ENCODE measurements around the gene EXOC6B. TPM values are rescaled to one million over a fixed set of nuclear protein-coding genes. Genes with fewer than 3 reads are reported as not detected.

Gene EXOC6B
- total RNA-seq, 1 experiment from 2014 or later, result 33.7 TPM

DNA sequence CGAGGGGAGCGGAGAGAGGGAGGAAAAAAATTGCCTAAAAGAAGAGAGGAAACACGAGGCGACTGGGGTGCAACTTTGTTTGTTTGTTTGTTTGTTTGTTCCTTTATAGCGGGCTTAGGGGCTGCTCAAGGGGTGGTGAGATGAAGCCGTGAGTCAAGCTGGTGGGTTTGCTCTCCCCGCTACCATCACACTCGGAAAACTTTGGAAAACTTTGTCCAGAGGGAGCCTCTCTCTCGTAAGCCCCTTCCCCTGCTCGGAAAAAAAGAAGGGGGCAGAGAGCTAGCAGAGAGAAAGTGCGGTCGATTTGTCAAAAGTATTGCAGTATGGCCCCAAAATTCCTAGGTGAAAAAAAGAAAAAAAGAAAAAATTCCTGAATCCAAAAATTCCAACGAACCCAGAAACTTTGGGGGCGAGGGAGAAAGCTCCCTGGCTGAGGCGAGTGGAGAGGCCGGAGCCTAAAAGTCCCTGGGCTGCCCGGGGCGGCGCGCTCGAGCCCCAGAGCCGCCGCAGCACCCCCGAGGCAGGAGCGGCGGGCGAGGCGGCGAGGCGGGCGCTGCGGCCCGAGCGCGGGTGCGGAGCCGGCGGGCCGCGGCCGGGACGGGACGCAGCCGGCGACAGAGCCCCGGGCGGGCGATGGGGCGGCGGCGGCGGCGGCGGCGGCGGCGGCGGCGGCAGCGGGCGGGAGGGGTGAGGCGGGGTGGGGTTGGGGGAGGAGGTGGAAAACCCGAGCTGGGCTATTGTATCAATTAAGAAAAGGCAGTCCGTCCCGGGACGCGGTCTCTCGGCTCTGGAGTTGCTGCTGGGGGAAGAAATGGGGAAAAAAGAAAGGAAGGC is 677.6 kb downstream of the EXOC6B start (continued):
- TF ChIP-seq, protein P1, sequence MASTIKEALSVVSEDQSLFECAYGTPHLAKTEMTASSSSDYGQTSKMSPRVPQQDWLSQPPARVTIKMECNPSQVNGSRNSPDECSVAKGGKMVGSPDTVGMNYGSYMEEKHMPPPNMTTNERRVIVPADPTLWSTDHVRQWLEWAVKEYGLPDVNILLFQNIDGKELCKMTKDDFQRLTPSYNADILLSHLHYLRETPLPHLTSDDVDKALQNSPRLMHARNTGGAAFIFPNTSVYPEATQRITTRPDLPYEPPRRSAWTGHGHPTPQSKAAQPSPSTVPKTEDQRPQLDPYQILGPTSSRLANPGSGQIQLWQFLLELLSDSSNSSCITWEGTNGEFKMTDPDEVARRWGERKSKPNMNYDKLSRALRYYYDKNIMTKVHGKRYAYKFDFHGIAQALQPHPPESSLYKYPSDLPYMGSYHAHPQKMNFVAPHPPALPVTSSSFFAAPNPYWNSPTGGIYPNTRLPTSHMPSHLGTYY (CRISPR knock-in tag; IDR thresholded peaks at IDR 0.05), result no peak
- no peak for TF ChIP-seq TP53 (CRISPR knock-in tag; IDR thresholded peaks at IDR 0.05)
- TF ChIP-seq, protein P2, sequence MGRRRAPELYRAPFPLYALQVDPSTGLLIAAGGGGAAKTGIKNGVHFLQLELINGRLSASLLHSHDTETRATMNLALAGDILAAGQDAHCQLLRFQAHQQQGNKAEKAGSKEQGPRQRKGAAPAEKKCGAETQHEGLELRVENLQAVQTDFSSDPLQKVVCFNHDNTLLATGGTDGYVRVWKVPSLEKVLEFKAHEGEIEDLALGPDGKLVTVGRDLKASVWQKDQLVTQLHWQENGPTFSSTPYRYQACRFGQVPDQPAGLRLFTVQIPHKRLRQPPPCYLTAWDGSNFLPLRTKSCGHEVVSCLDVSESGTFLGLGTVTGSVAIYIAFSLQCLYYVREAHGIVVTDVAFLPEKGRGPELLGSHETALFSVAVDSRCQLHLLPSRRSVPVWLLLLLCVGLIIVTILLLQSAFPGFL (CRISPR knock-in tag; IDR thresholded peaks at IDR 0.05; ENCODE audit: borderline replicate concordance), result no peak
- no peak for TF ChIP-seq ELF4 (CRISPR knock-in tag; IDR thresholded peaks at IDR 0.05; ENCODE audit: low read depth)
- no peak for TF ChIP-seq ZNF416 (CRISPR knock-in tag; IDR thresholded peaks at IDR 0.05)
- no peak for TF ChIP-seq GTF2I (CRISPR knock-in tag; conservative IDR thresholded peaks at IDR 0.05)
- no peak for TF ChIP-seq SP1 (CRISPR knock-in tag; conservative IDR thresholded peaks at IDR 0.05)
- no peak for TF ChIP-seq ESRRA (CRISPR knock-in tag; IDR thresholded peaks at IDR 0.05; ENCODE audit: borderline replicate concordance)
- TF ChIP-seq PRRX2 (CRISPR knock-in tag; IDR thresholded peaks at IDR 0.05), result no peak
- TF ChIP-seq ZNF396 (CRISPR knock-in tag; IDR thresholded peaks at IDR 0.05; ENCODE audit: borderline replicate concordance), result no peak

DNA sequence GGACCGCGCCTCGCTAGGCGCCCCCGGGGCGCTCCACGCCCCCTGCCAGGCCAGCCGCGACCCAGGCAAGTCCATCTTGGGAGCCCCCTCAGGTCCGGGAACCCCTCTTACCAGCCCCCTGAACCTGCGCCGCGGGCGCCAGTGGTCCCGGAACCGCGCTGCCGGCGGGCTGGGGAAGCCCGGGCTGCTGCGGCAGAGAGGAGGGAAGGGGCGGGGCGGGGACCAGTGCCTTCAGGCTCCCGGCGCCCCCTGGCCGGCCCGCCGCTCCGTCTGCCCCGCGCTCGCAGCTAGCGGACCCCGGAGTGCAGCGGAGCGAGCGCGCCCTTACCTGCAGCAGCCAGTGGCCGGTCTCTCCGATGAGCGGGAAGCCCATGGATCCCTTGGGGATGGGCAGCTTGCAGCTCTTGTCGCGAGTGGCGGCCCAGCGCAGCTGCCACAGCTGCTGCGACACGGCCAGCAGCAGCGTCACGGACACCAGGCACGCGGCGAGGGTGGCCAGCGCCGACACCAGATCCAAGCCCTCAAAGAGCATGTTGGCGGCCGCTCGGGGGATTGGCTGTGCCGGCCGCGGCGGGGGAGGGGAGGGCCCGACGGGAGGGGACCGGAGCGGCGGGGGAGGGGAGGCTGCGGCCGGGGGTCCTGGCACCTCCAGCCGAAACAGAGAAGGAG is 678.4 kb downstream of the EXOC6B start, which contains the start of gene CYP26B1:
TSS of gene CYP26B1 (minus strand) at position 560 of the 669 bp plus-strand sequence. CDS start at position 532, 28 bp downstream.
- H3K4me1 Mint-ChIP-seq, result peaks cover 41% of the 10 kb centered on the region
- ChIA-PET POLR2A (no interaction called here), CTCF (interaction anchor here (0.7 to 4.1 kb wide), 3 partner anchors 10 to 552 kb away, joined by 3 to 68 read pairs (median 8); no protein-coding TSS in a partner anchor)
- H3K4me3 Mint-ChIP-seq, result peak within 1 kb of the TSS; percentile 80
- peaks cover 93% of the 10 kb centered on the region for H3K27me3 Mint-ChIP-seq (ENCODE audit: low read depth)
- H3K27ac Mint-ChIP-seq, result no peak within 1 kb of the TSS
- peak; percentile 59 for DNase-seq (ENCODE audit: low spot score)
- no peaks in the 10 kb centered on the region for H3K36me3 Mint-ChIP-seq
- peak; percentile 2 for ATAC-seq
- TF ChIP-seq SP1 (CRISPR knock-in tag; conservative IDR thresholded peaks at IDR 0.05), result 0 out of 2 replicates have a peak, but pooled peaks have one; percentile 34
- no peak for TF ChIP-seq ETV6 (CRISPR knock-in tag; IDR thresholded peaks at IDR 0.05)
- no peaks in the 10 kb centered on the region for H3K9me3 Mint-ChIP-seq

DNA sequence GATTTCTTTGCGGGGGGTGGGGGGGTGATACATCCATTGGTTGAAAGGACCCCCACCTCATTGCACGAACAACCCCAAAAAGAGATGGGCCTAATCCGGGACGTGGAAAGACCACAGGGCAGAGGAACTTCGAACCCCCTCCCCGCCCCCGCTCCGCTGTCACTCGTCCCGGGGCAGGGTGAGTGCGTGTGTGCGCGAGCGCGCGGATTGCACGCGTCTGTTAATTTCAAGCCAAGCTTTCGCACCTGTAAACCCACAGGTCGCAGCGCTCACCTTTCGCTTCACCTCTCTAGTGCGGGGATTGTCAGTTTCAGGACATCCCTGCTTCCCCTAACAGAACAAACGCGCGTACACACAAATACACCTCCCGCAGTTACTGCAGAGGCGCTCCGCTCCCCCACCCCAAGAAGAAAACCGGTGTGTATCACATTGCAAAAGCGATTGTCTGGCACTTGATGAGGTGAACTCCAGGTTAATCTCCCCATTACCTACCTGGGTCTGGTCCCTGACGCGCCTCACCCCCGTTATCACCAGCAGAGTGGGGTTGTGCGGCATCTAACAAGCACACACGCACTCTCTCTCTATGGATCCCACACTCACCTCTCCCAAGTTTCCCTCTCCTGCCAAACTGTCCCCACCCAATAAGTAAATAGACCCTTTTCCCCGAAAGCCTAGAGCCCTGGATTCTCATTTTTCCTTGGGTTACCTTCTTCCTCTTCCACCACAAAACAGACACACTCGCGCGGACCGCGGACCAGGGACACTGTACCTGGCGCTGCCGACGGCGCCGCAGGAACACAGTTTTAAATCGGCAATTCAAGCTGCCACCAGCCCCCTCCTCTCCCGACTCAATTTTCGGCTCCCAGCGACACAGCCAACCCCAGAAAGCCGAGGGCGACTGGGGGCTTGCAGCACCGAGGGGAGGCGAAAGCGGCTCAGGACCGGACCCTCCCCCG is 679.2 kb downstream of the EXOC6B start:
- DNase-seq (ENCODE audit: low spot score) (peak; percentile 58), ATAC-seq (no peak)
- H3K27ac Mint-ChIP-seq, result no peak overlapping the region
- peaks cover 45% of the 10 kb centered on the region for H3K4me1 Mint-ChIP-seq
- ChIA-PET POLR2A (no interaction called here), CTCF (interaction anchor here (0.6 to 4.1 kb wide), 3 partner anchors 10 to 1166 kb away, joined by 4 to 68 read pairs (median 8); no protein-coding TSS in a partner anchor)
- peak overlapping the region; percentile 74 for H3K4me3 Mint-ChIP-seq
- no peaks in the 10 kb centered on the region for H3K9me3 Mint-ChIP-seq
- peaks cover 95% of the 10 kb centered on the region for H3K27me3 Mint-ChIP-seq (ENCODE audit: low read depth)
- H3K36me3 Mint-ChIP-seq, result no peaks in the 10 kb centered on the region
- TF ChIP-seq, protein P3, sequence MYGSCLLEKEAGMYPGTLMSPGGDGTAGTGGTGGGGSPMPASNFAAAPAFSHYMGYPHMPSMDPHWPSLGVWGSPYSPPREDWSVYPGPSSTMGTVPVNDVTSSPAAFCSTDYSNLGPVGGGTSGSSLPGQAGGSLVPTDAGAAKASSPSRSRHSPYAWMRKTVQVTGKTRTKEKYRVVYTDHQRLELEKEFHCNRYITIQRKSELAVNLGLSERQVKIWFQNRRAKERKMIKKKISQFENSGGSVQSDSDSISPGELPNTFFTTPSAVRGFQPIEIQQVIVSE (CRISPR knock-in tag; IDR thresholded peaks at IDR 0.05; ENCODE audit: borderline replicate concordance), result no peak
- TF ChIP-seq, protein P4, sequence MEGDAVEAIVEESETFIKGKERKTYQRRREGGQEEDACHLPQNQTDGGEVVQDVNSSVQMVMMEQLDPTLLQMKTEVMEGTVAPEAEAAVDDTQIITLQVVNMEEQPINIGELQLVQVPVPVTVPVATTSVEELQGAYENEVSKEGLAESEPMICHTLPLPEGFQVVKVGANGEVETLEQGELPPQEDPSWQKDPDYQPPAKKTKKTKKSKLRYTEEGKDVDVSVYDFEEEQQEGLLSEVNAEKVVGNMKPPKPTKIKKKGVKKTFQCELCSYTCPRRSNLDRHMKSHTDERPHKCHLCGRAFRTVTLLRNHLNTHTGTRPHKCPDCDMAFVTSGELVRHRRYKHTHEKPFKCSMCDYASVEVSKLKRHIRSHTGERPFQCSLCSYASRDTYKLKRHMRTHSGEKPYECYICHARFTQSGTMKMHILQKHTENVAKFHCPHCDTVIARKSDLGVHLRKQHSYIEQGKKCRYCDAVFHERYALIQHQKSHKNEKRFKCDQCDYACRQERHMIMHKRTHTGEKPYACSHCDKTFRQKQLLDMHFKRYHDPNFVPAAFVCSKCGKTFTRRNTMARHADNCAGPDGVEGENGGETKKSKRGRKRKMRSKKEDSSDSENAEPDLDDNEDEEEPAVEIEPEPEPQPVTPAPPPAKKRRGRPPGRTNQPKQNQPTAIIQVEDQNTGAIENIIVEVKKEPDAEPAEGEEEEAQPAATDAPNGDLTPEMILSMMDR (IDR thresholded peaks at IDR 0.05), result no peak
- TF ChIP-seq, protein P5, sequence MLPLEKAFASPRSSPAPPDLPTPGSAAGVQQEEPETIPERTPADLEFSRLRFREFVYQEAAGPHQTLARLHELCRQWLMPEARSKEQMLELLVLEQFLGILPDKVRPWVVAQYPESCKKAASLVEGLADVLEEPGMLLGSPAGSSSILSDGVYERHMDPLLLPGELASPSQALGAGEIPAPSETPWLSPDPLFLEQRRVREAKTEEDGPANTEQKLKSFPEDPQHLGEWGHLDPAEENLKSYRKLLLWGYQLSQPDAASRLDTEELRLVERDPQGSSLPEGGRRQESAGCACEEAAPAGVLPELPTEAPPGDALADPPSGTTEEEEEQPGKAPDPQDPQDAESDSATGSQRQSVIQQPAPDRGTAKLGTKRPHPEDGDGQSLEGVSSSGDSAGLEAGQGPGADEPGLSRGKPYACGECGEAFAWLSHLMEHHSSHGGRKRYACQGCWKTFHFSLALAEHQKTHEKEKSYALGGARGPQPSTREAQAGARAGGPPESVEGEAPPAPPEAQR (CRISPR knock-in tag; IDR thresholded peaks at IDR 0.05), result no peak
- TF ChIP-seq ZNF219 (CRISPR knock-in tag; IDR thresholded peaks at IDR 0.05; ENCODE audit: borderline replicate concordance) (no peak), CBFB (CRISPR knock-in tag; IDR thresholded peaks at IDR 0.05; ENCODE audit: low read depth) (no peak), JAZF1 (CRISPR knock-in tag; IDR thresholded peaks at IDR 0.05) (no peak)
- TF ChIP-seq, protein P6, sequence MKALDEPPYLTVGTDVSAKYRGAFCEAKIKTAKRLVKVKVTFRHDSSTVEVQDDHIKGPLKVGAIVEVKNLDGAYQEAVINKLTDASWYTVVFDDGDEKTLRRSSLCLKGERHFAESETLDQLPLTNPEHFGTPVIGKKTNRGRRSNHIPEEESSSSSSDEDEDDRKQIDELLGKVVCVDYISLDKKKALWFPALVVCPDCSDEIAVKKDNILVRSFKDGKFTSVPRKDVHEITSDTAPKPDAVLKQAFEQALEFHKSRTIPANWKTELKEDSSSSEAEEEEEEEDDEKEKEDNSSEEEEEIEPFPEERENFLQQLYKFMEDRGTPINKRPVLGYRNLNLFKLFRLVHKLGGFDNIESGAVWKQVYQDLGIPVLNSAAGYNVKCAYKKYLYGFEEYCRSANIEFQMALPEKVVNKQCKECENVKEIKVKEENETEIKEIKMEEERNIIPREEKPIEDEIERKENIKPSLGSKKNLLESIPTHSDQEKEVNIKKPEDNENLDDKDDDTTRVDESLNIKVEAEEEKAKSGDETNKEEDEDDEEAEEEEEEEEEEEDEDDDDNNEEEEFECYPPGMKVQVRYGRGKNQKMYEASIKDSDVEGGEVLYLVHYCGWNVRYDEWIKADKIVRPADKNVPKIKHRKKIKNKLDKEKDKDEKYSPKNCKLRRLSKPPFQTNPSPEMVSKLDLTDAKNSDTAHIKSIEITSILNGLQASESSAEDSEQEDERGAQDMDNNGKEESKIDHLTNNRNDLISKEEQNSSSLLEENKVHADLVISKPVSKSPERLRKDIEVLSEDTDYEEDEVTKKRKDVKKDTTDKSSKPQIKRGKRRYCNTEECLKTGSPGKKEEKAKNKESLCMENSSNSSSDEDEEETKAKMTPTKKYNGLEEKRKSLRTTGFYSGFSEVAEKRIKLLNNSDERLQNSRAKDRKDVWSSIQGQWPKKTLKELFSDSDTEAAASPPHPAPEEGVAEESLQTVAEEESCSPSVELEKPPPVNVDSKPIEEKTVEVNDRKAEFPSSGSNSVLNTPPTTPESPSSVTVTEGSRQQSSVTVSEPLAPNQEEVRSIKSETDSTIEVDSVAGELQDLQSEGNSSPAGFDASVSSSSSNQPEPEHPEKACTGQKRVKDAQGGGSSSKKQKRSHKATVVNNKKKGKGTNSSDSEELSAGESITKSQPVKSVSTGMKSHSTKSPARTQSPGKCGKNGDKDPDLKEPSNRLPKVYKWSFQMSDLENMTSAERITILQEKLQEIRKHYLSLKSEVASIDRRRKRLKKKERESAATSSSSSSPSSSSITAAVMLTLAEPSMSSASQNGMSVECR (CRISPR knock-in tag; IDR thresholded peaks at IDR 0.05; ENCODE audit: borderline replicate concordance), result no peak
